Forelimb muscle (tissue), 1 donor: ENCODE results near the gene CSNK1G1. TPM values are rescaled to one million over a fixed set of nuclear protein-coding genes. Genes with fewer than 3 reads are reported as not detected.
"Not testable (repeated sequence)": the region's sequence is repeated elsewhere in the genome, so short reads cannot be mapped to it uniquely, and the experiment has no call there.

Experiments
- DNase-seq: peaks from one replicate; pipeline ENCODE4 v3.0.0-alpha.2; 2013; ENCODE audit warnings: low read depth
- polyA plus RNA-seq: library from polyadenylated mRNA; unstranded; fragments of 120-200 nt; gene quantifications from one replicate; pipeline ENCODE4 v1.2.1, GENCODE V29; 2013; ENCODE audit not compliant: insufficient read length

The CSNK1G1 gene
- polyA plus RNA-seq, 1 donor, result 10.9 TPM

DNA sequence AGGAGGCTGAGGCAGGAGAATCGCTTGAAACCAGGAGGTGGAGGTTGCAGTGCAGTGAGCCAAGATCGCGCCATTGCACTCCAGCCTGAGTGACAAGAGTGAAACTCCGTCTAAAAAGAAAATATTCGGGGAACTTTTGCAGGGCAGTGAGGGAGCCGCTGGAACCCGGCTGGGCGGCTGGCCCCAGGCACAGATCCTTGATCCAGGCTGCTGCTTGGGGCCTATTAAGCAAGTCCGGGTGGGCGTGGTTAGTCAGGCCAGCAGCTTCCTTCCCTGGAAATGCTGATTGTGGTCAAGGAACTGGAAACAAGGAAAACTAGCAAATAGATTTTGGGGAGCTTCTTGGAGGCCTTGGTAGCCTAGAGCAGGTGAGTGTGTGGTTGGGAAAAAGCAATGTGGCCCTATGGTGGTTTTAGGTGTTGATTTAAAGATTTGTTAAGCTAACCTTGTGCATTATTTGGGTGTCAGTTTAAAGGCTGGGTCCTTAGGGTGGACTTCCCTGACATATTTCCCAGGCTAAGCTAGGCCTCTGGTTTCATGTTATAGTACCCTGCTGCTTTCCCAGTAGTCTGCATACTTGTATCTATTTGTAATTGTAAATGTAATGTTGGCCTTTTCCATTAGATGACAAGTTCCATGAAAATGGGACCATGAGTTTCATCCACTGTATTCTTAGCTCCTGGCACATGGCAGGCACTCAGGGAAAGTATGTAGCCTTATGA is 222.2 kb downstream of the CSNK1G1 start:
- no peak for DNase-seq

DNA sequence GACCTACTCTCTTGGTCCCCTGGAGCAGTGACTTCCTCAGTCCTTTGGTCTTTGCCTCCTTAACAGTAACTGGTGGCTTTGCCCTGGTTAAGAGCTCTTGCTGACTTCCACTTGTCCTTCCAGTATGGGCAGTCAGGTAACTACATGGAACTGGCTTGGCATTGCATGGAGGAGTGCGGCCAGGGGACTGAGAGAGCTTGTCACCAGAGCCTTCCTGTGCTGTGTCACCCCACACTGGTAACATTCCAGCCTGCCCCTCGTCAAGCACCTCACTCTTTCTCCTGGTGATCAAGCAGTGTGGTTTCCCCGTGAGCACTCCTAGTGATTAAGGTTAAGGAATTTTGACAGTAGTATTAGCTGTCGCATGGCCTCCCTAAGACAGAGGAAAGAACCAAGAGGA is 223.8 kb downstream of the CSNK1G1 start:
- DNase-seq, result no peak

GRCh38 chr15:64131547-64131946 is 224.4 kb downstream of the CSNK1G1 start:
- no peak for DNase-seq

DNA sequence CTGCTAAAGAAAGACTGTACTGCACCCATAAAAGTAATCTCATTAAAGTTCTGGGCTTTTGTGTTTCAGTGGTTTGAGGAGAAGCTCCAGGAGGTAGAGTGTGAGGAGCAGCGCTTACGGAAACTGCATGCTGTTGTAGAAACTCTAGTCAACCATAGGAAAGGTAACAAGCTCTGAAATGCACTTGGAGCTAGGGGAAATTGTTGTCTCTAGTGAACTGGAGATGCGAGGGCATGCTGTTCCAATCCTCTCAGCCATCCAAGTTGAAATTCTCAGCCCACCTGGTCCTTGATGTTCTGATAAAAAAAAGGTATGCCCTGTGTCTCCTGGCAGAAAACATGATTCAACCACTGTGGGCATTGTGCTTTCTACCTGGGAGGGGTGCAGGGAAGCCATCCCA is 225.8 kb downstream of the CSNK1G1 start:
- no peak for DNase-seq

DNA sequence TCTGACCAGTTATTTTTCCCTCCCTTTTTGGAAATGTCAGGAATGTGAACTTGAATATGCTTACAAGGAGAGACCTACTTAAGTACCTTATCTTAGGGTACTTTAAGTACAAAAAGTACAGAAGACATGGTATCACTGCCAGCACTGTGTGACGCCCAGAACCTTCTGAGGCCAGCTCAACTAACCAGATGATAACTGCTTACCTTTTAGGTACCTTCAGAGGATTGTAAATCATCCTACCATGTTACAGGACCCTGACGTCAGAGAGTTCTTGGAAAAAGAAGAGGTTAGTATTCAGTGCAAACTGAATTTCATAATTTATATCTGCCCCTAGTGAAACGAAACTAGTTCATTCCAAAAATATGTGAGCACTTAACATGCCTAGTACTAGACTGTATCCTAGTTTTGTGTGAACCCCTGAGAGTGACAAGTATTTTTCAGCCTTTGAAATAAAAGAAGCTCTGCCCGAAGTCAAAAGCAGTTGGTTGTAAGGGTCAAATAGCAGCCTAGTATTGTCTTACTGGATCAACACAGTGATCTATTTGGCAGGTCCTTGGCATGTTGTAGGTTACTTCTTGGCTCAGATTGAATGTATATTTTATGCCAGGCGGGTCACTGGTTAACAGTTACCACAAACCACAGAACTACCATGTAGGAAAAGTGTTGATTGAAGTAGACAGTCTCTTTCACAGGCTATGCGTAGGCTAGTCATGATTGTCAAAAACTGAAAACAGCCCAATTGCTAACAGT is 228.3 kb downstream of the CSNK1G1 start:
- DNase-seq, result no peak

DNA sequence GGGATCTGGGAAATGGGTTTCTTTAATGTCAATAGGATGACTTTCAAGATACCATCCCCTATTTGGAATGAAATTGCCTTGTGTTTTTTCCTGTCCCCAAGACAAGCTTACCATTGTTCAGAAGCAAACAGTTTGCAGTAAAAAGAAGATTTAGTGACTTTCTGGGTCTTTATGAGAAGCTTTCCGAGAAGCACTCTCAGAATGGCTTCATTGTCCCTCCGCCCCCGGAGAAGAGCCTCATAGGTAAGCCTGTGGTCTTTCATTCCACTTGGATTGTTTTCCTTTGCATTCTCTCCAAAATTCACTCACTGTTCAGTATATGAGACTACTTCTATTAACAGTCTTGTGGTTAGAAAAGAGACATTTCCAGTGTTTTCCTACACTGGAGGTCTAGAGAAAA is 230.0 kb downstream of the CSNK1G1 start:
- DNase-seq, result no peak

DNA sequence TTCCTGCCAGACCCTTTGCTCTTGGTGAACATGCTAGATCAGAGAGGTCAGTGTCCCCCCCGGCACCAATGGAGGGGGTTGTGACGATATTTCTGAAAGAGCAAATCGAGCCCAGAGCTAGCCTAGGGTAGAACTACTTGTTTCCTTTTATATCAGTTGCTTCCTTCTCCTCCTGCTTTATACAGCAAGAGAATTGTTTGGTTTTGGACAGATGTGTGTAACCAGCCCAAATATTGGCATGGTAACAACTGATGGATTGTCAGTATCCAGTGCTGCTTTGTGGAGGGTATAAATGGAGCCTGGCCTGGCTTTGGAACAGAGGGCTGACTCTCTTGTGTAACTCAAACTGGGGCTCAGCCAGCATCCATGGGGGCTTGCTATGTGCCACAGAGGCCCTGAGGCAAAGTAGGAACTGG is 233.0 kb downstream of the CSNK1G1 start:
- no peak for DNase-seq

- no peak for DNase-seq
These were observed 233.5 kb downstream of the CSNK1G1 start for GRCh38 chr15:64122444-64122843.

- no peak for DNase-seq
These were observed 234.4 kb downstream of the CSNK1G1 start for GRCh38 chr15:64121614-64122013.

DNA sequence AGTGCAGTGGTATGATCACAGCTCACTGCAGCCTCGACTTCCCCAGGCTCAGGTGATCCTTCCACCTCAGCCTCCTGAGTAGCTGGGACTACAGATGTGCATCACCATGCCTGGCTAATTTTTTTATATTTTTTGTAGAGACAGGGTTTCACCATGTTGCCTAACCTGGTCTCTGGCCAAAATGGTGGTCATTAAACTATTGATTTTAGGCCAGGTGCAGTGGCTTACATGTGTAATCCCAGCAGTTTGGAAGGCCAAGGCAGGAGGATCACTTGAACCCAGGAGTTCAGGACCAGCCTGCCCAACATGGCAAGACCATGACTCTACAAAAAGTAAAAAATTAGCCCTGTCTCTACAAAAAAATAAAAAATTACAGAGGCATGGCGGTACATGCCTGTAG is 235.7 kb downstream of the CSNK1G1 start:
- DNase-seq, result not testable (repeated sequence)

GRCh38 chr15:64117759-64118487 is 238.1 kb downstream of the CSNK1G1 start:
- no peak for DNase-seq

Other genes starting within 250 kb of the CSNK1G1 start
- 1.1 TPM for gene SNX22, start 204.4 kb downstream of the CSNK1G1 start, polyA plus RNA-seq
- gene PPIB, start 193.2 kb downstream of the CSNK1G1 start, polyA plus RNA-seq, result 256 TPM
- 27.1 TPM for gene PCLAF, start 25.3 kb upstream of the CSNK1G1 start, polyA plus RNA-seq
- 24.3 TPM for gene TRIP4, start 31.7 kb upstream of the CSNK1G1 start, polyA plus RNA-seq
- gene ZNF609, start 104.4 kb upstream of the CSNK1G1 start, polyA plus RNA-seq, result 14.9 TPM